HepG2 (cell line): ENCODE data around the gene ISLR. TPM values are rescaled to one million over a fixed set of nuclear protein-coding genes. Genes with fewer than 3 reads are reported as not detected.
A peak's percentile ranks its signal among the peaks of the same experiment; 100 is the strongest.

Source experiments
- ATAC-seq: fragments of 200-7000 bp; cut with Tn5 transposase; 3 replicates; pipeline ENCODE4 v1.9.1; 2020; ENCODE audit warnings: mild to moderate bottlenecking, moderate library complexity
- BruUV-seq: library from RNA; stranded (reverse); fragments of 400-500 nt; replicated peaks from 2 replicates; lab custom pipeline; 2021; lab: Mats Ljungman, UMichigan
- CTCF ChIA-PET: fragments of 300-600 bp; formaldehyde crosslinking; extraction: SDS; loops from one replicate; lab custom pipeline; 2021; ENCODE audit warnings: low total read pairs, inconsistent platforms, low intra/inter-chr PET ratio; lab: Yijun Ruan, JAX
- POLR2A ChIA-PET: fragments of 350-600 bp; sonication (Branson Sonifier 250); formaldehyde crosslinking; loops from one replicate; lab custom pipeline; 2020; ENCODE audit warnings: antibody characterized with exemption, inconsistent platforms; lab: Yijun Ruan, JAX
- DNase-seq: peaks from one replicate; pipeline ENCODE4 v3.0.0-alpha.2; 2015; ENCODE audit warnings: low spot score
- FAIRE-seq: peaks from 3 replicates; lab custom pipeline; 2011; peaks lifted over from hg19 to GRCh38; lab: Jason Lieb, UNC
- H2AFZ ChIP-seq: one replicate; pipeline ENCODE4 v1.6.1; 2011; ENCODE audit warnings: low read length, inconsistent platforms
- H3K27ac ChIP-seq: fragments of 300-600 bp; 3 replicates; pipeline ENCODE4 v1.8.0; 2011; ENCODE audit warnings: mixed run types, mild to moderate bottlenecking, mixed read lengths, low read length, inconsistent platforms; ENCODE audit not compliant: insufficient read depth; ENCODE audit errors: extremely low read length
- H3K27me3 ChIP-seq, 2 experiments: fragments of 200-600 bp in 1 of 2; 2 replicates in 1 of 2; 3 replicates in 1 of 2; pipeline versions ENCODE4 v1.6.0 to v1.8.0; 2011; ENCODE audit warnings: low read length in 2 of 2, mild to moderate bottlenecking in 2 of 2, moderate library complexity in 2 of 2, inconsistent platforms in 1 of 2; ENCODE audit not compliant: insufficient read depth in 2 of 2, control insufficient read depth in 1 of 2
- H3K36me3 ChIP-seq, 2 experiments: fragments of 200-600 bp in 1 of 2; replicated peaks in 1 of 2; 2 replicates in 1 of 2; 3 replicates in 1 of 2; pipeline versions ENCODE4 v1.5.1 to v1.8.0; 2011; ENCODE audit warnings: low read length in 2 of 2, inconsistent platforms in 1 of 2; ENCODE audit not compliant: insufficient read depth in 2 of 2, control insufficient read depth in 1 of 2
- H3K4me1 ChIP-seq: 2 replicates; pipeline ENCODE4 v1.5.1; 2012; ENCODE audit warnings: low read length, inconsistent platforms; ENCODE audit not compliant: insufficient read depth
- H3K4me2 ChIP-seq: 2 replicates; pipeline ENCODE4 v1.6.0; 2011; ENCODE audit warnings: low read depth, low read length, inconsistent platforms
- H3K4me3 ChIP-seq, 3 experiments: fragments of 200-600 bp in 1 of 3; sonication (generic), shearing (Covaris generic) in 1 of 3; replicated peaks in 1 of 3; 2 replicates each; pipeline ENCODE4 v1.5.1; 2011 to 2016; ENCODE audit warnings: low read length in 3 of 3, inconsistent platforms in 2 of 3, low read depth in 2 of 3, mild to moderate bottlenecking in 2 of 3, control low read depth in 1 of 3, mixed read lengths in 1 of 3; ENCODE audit not compliant: insufficient read depth in 1 of 3
- H3K79me2 ChIP-seq: one replicate; pipeline ENCODE4 v1.6.1; 2011; ENCODE audit warnings: low read length, inconsistent platforms; ENCODE audit not compliant: insufficient read depth
- H3K9ac ChIP-seq: 2 replicates; pipeline ENCODE4 v1.6.0; 2011; ENCODE audit warnings: mild to moderate bottlenecking, low read depth, low read length, inconsistent platforms; ENCODE audit not compliant: insufficient read depth
- H3K9me3 ChIP-seq: 2 replicates; pipeline ENCODE4 v1.5.1; 2012; ENCODE audit warnings: mild to moderate bottlenecking, low read length
- H4K20me1 ChIP-seq: 2 replicates; pipeline ENCODE4 v1.6.0; 2011; ENCODE audit warnings: inconsistent platforms, mild to moderate bottlenecking, low read length, moderate library complexity; ENCODE audit not compliant: insufficient read depth
- DPF2 ChIP-seq: sonication (generic); formaldehyde crosslinking; IDR thresholded peaks from 2 replicates; pipeline ENCODE4 v1.4.0; 2020; ENCODE audit warnings: mild to moderate bottlenecking, low read depth, missing genetic modification reagents, borderline replicate concordance
- ONECUT2 ChIP-seq: sonication (generic); formaldehyde crosslinking; IDR thresholded peaks from 2 replicates; pipeline ENCODE4 v1.4.0; 2020; ENCODE audit warnings: missing genetic modification reagents
- POLR2A ChIP-seq, 2 experiments: IDR thresholded peaks; 2 replicates each; pipeline ENCODE4 v1.6.1; 2011; ENCODE audit warnings: low read depth in 2 of 2, low read length in 2 of 2, mild to moderate bottlenecking in 1 of 2, moderate library complexity in 1 of 2; ENCODE audit not compliant: insufficient read depth in 1 of 2
- TAF15 ChIP-seq: fragments of 200-400 bp; formaldehyde crosslinking; IDR thresholded peaks from one replicate; pipeline ENCODE4 v1.6.1; 2018; ENCODE audit warnings: mild to moderate bottlenecking, low read depth, low read length; ENCODE audit not compliant: poor library complexity, severe bottlenecking
- ZNF577 ChIP-seq: sonication (generic); formaldehyde crosslinking; IDR thresholded peaks from 2 replicates; pipeline ENCODE4 v1.4.0; 2020; ENCODE audit warnings: mild to moderate bottlenecking, low read depth, missing genetic modification reagents, borderline replicate concordance
- ZNF607 ChIP-seq: sonication (generic); formaldehyde crosslinking; IDR thresholded peaks from 2 replicates; pipeline ENCODE4 v1.5.1; 2020; ENCODE audit warnings: missing genetic modification reagents, mild to moderate bottlenecking, borderline replicate concordance
- ZNF75D ChIP-seq: sonication (generic); formaldehyde crosslinking; IDR thresholded peaks from 2 replicates; pipeline ENCODE4 v1.8.1; 2023; ENCODE audit warnings: missing genetic modification reagents, mild to moderate bottlenecking, borderline replicate concordance
- WGBS: methylation state at CpG from one replicate; pipeline ENCODE4 v1.1.6; 2017; ENCODE audit warnings: low lambda C conversion rate; 5-methylcytosine and 5-hydroxymethylcytosine counted together
- in situ Hi-C: cut with HindIII; loops from 2 replicates; pipeline ENCODE4 v1.10.0; 2017; ENCODE audit warnings: low pct_unique_long_range_greater_than_20kb; ENCODE audit not compliant: extremely low pct_ligation_motif_present
- intact Hi-C: fragments of 100-400 bp; cut with micrococcal nuclease; formaldehyde crosslinking; loops from one replicate; pipeline ENCODE4 v1.10.0; 2022; ENCODE audit not compliant: unreplicated experiment
- polyA plus RNA-seq, 8 experiments: library from polyadenylated mRNA; depleted of rRNA in 3 of 8; stranded (reverse) in 7 of 8; unstranded in 1 of 8; fragments of >200 nt; fragmentation: Illumina TruSeq in 4 of 8; extraction: Trizol in 4 of 8; gene quantifications; 2 replicates each; pipeline versions ENCODE4 v1.2.1 to v1.2.3, GENCODE V29; 2011 to 2016; ENCODE audit warnings: low read depth in 4 of 8, missing spikeins in 1 of 8, mixed read lengths in 1 of 8; ENCODE audit not compliant: insufficient read depth in 1 of 8
- total RNA-seq, 5 experiments: library from RNA; depleted of rRNA; stranded (reverse); fragments of >200 nt; fragmentation: Illumina TruSeq; extraction: Trizol; gene quantifications; 2 replicates each; pipeline ENCODE4 v1.2.3, GENCODE V29; 2016; ENCODE audit warnings: low read depth in 1 of 5
- TF ChIP-seq, protein P1 (sequence below): sonication (generic); formaldehyde crosslinking; IDR thresholded peaks from 2 replicates; pipeline ENCODE4 v1.5.0; 2020; ENCODE audit warnings: mild to moderate bottlenecking, missing genetic modification reagents, moderate library complexity
- TF ChIP-seq, protein P2 (sequence below): sonication (generic); formaldehyde crosslinking; IDR thresholded peaks from 2 replicates; pipeline ENCODE4 v1.4.0; 2020; ENCODE audit warnings: missing genetic modification reagents, borderline replicate concordance

ISLR gene
- total and polyA plus RNA-seq, 2 of the 13 experiments (the other 11 are each of a cell fraction or from before 2014, with no cell fraction given): not detected

DNA sequence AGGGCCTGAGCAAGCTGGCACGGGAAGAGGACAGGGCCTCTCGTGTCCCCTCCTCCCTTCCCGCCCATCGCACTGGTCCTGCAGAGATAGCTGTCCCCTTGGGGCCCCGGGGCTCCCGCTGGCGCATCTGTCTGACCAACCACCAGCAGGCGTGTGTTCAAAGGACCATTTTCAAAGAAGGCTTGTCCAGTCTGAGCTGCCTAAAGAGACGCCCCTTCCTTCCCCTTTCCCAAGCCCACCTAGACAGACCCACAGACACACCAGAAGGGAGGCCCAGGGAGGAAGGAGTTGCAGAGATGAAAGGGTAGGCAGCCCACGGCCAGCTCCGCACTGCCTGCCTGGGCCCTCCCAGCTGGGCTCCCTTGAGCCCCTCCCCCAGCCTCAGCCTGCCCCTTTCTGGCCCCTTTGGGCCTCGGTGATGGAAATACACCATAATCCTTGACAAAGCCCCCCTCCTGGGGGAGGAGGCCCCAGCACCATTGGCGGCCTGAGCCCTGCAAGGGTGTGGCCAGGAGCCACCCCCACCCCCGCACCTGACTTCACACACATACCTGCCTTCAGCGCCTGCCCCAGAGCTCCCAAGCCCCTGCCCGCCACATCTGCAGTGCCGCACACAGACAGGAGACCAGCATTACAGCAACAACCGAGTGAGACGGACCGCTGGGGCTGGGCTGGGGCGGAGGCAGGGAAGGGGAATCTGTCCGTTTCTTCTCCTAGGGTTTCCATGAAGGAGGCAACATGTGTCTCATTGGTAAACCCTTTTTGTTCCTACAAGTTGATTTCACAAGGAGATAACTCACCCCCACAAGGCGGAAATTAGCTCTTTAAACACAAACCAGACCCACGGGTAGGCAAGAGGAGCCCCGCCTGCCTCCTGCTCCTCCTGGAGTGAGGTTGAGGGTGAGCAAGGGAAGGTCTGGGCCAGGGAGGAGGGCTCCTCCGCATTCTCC, 29.2 kb downstream of the ISLR start, which contains the start of gene STRA6:
Gene STRA6 (minus strand): TSS at position 336 of the 950 bp plus-strand sequence. CDS start 520 bp downstream, outside the sequence.
- ATAC-seq (peak; percentile 82), DNase-seq (peak; percentile 45), FAIRE-seq (no peak)
- POLR2A ChIA-PET: no interaction called here
- Histone ChIP-seq H3K36me3 (no peaks in the 10 kb centered on the region), H3K4me3 (peak within 1 kb of the TSS in 2 of 3 experiments; percentile 9 to 32; a peak in 1 of 6 replicates), H3K4me1 (0 out of 2 replicates have a peak, but pooled peaks cover 30% of the 10 kb centered on the region), H3K27me3 (peaks cover 7 to 31% of the 10 kb centered on the region in 2 experiments), H3K9me3 (no peaks in the 10 kb centered on the region), H3K9ac (no peak within 1 kb of the TSS), H3K79me2 (no peaks in the 10 kb centered on the region), H3K4me2 (peak within 1 kb of the TSS; percentile 44), H2AFZ (no peak within 1 kb of the TSS), H4K20me1 (0 out of 2 replicates have a peak, but pooled peaks cover 5% of the 10 kb centered on the region), H3K27ac (no peak within 1 kb of the TSS)
- BruUV-seq: no TSS peak
- intact Hi-C loops (no loop called here), in situ Hi-C loops (no loop called here)
- CTCF ChIA-PET: no interaction called here
- TF ChIP-seq POLR2A (IDR thresholded peaks at IDR 0.05; ENCODE audit: insufficient read depth in 1 of 2, low read depth in 2 of 2, low read length in 2 of 2): no peak
- TF ChIP-seq ZNF607: no peak
- TF ChIP-seq ONECUT2 (CRISPR knock-in tag): no peak
- TF ChIP-seq ZNF75D (CRISPR knock-in tag): no peak
- TF ChIP-seq, protein P1, sequence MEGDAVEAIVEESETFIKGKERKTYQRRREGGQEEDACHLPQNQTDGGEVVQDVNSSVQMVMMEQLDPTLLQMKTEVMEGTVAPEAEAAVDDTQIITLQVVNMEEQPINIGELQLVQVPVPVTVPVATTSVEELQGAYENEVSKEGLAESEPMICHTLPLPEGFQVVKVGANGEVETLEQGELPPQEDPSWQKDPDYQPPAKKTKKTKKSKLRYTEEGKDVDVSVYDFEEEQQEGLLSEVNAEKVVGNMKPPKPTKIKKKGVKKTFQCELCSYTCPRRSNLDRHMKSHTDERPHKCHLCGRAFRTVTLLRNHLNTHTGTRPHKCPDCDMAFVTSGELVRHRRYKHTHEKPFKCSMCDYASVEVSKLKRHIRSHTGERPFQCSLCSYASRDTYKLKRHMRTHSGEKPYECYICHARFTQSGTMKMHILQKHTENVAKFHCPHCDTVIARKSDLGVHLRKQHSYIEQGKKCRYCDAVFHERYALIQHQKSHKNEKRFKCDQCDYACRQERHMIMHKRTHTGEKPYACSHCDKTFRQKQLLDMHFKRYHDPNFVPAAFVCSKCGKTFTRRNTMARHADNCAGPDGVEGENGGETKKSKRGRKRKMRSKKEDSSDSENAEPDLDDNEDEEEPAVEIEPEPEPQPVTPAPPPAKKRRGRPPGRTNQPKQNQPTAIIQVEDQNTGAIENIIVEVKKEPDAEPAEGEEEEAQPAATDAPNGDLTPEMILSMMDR (CRISPR knock-in tag): peak; percentile 39
- TF ChIP-seq, protein P2, sequence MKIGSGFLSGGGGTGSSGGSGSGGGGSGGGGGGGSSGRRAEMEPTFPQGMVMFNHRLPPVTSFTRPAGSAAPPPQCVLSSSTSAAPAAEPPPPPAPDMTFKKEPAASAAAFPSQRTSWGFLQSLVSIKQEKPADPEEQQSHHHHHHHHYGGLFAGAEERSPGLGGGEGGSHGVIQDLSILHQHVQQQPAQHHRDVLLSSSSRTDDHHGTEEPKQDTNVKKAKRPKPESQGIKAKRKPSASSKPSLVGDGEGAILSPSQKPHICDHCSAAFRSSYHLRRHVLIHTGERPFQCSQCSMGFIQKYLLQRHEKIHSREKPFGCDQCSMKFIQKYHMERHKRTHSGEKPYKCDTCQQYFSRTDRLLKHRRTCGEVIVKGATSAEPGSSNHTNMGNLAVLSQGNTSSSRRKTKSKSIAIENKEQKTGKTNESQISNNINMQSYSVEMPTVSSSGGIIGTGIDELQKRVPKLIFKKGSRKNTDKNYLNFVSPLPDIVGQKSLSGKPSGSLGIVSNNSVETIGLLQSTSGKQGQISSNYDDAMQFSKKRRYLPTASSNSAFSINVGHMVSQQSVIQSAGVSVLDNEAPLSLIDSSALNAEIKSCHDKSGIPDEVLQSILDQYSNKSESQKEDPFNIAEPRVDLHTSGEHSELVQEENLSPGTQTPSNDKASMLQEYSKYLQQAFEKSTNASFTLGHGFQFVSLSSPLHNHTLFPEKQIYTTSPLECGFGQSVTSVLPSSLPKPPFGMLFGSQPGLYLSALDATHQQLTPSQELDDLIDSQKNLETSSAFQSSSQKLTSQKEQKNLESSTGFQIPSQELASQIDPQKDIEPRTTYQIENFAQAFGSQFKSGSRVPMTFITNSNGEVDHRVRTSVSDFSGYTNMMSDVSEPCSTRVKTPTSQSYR (CRISPR knock-in tag): peak; percentile 39; the same call in 1 of the 2 replicates
- no peak for TF ChIP-seq DPF2 (CRISPR knock-in tag)
- no peak for TF ChIP-seq TAF15
- no peak for TF ChIP-seq ZNF577 (CRISPR knock-in tag)
- 22% methylated on average over 10 of the region's 26 CpGs for WGBS
